HG02981 (cell line): ENCODE data around the gene COL20A1.

Source experiments
- ATAC-seq: cut with Tn5 transposase; IDR thresholded peaks from one replicate; pipeline ENCODE4 v1.9.1; 2021; ENCODE audit warnings: mild to moderate bottlenecking, moderate library complexity; ENCODE audit not compliant: unreplicated experiment

The COL20A1 gene

DNA sequence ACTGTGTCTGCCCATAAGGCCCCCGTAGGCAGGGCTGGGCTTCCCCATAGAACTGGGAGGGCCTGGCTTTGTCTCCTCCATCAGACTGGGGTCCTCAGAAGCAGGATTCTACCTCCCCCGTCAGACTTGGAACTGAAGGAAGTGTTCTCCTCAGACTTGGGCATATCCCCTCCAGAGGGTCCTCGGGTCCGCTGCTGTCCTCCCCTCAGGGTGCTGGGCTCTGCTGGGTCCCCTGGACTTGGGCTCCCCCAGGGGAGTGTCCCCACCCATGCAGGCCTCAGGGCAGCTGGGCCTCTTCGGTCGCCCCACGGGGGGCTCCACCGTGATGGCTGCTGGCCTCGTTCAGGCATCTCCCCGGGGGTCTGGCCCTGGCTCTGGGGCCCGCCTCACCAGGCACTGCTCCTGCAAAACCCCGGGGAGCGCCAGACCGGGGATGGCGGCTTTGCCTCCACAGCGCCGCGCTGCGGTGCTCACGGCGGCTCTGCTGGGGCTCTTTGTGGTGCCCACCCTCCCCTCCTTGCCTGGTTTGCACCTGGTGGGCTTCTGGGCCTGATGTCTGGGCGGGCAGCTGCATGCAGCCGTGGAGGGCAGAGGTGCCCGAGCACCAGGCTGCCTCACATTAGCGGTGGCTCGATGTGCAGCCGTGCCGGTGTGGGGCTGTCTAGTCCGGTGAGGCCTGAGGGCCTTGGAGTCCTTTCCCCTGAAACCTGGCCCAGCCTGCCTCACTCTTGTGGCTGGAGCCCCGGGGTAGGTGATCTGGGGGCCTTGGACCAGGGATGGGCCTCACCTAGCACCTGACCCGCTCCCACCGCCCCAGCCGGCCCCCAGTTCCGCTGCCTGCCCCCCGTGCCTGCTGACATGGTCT, 13.9 kb downstream of the COL20A1 start:
- no peak for ATAC-seq

- ATAC-seq: no peak
Observed at GRCh38 chr20:63307538-63308217, 14.7 kb downstream of the COL20A1 start.

DNA sequence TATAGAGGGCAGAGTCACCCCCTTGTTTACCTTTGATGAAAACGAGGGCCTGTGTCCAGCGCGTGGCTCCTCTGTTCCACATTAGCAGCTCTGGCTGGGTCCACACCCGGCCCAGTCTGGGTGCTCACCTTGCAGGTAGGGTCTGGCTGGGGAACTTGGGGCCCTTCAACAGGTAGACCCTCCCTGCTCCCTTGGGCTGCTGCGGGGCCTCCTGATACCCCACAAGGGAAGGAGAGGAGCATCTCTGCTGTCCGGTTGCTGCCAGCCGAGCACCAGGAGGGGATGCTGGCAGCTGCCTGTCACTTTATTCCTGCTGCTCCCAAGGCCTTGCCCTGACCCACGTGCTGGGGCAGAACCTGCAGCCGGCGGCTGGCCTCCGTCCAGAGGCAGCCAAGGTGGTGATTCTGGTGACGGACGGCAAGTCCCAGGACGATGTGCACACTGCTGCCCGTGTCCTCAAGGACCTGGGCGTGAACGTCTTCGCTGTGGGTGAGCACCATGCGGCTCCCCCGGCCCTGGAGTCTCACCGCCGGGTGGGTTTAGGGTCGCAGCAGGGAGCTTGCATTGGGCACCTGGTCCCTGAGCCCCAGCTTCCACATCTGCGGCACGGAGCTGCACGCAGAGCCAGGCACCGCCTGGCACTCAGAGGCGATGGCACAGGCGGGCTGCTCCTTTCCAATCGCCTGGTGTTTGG, 15.4 kb downstream of the COL20A1 start:
- no peak for ATAC-seq

DNA sequence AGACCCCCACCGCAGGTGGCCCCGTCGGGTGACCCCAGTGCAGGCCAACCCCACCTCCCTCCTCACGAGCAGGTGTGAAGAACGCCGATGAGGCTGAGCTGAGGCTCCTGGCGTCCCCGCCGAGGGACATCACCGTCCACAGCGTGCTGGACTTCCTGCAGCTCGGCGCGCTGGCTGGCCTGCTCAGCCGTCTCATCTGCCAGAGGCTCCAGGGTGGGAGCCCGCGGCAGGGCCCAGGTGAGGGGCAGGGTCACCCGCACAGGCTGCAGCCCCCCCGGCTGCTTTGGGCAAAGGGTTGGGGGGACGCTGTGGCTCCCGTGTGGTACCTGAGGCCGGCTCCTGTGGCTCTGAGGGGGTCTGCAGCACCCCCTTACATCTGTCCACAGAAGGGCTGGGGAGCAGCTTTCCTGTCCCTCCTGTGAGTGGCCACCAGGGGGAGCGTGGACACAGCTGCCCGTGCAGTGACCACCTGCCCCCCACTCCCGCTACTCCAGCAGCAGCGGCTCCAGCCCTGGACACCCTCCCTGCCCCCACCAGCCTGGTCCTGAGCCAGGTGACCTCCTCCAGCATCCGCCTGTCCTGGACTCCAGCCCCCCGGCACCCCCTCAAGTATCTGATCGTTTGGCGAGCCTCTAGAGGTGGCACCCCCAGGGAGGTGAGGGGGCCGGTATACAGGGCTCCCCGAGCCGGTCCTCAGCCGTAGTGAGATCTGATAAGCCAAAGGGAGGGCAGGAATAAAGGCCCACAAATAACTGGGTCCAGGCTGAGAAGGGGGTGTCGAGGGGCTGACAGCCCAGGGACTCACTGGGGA, 16.5 kb downstream of the COL20A1 start:
- ATAC-seq: no peak

GRCh38 chr20:63310265-63310991, 17.4 kb downstream of the COL20A1 start:
- no peak for ATAC-seq

DNA sequence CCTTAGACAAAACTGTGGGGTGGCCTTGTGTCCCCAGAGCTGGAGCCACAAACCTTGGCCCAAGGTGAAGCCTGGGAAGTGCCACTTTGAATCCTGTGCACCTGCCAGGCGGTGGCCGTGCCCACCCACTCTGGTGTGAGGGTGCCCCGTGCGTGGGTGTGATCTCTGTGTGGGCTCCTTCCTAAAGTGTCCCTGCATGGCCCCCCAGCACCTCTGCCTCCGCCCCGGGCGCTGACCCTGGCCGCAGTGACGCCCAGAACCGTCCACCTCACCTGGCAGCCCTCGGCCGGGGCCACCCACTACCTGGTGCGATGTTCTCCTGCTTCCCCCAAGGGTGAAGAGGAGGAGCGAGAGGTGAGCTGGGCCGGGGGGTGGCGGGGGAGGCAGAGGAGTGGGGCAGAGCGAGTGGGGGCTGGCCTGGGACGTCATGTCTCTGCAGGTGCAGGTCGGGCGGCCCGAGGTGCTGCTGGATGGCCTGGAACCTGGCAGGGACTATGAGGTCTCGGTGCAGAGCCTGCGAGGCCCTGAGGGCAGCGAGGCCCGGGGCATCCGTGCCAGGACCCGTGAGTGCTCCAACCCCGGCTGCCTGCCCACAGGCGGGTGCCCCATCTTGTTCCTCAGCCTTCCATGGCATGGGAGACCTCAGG, 18.3 kb downstream of the COL20A1 start:
- ATAC-seq: no peak

DNA sequence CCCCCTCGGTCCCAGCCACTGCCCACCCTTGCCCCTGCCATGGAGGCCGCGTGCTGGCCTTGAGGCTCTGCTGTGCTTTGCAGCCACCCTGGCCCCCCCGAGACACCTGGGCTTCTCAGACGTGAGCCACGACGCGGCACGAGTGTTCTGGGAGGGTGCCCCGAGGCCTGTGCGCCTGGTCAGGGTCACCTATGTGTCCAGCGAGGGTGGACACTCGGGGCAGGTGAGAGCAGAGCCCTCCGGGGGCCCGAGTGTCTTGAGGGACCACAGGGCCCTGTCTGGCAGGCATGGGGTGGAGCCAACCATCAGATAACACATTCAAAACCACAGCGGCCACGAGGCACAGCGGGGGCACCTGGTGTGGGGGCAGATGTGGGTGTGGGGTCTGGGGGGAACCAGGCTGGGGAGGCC, 18.9 kb downstream of the COL20A1 start:
- ATAC-seq: no peak

DNA sequence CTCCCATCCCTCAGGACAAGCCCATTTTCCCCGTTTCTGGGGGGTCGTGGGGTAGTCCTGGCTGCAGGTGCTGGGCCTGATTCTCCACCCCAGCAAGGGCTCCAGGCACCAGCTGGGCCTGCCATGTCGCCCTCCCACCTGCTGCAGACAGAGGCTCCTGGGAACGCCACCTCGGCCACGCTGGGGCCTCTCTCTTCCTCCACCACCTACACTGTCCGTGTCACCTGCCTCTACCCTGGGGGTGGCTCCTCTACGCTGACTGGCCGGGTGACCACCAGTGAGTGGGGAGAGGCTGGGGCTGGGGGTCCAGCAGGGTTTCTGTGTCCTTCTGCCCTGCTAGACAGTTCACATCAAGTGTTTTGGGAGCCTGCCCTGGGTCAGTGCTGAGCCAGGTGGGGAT, 19.3 kb downstream of the COL20A1 start:
- no peak for ATAC-seq

DNA sequence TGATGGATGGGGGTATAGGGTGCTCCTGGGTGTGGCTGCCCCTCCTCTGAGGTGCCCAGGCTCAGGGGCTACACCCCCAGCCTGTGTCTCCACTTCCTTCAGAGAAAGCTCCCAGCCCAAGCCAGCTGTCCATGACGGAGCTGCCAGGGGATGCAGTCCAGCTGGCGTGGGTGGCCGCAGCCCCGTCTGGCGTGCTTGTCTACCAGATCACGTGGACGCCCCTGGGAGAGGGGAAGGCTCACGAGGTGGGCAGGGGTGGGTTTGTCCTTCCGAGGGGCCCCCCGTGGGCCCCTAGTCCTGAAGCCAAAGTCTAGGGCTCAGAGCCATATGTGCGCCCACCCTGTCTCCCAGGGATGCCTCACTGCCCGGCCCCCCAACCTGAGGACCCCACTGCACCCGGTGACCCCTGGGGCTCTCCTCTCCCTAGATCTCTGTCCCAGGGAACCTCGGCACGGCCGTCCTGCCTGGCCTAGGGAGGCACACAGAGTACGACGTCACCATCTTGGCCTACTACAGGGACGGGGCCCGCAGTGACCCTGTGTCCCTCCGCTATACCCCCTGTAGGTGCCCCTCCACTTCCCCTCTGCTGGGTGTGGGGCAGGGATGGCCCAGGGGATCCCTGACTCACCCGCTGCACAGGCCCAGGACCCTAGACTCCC, 19.8 kb downstream of the COL20A1 start:
- ATAC-seq: no peak

DNA sequence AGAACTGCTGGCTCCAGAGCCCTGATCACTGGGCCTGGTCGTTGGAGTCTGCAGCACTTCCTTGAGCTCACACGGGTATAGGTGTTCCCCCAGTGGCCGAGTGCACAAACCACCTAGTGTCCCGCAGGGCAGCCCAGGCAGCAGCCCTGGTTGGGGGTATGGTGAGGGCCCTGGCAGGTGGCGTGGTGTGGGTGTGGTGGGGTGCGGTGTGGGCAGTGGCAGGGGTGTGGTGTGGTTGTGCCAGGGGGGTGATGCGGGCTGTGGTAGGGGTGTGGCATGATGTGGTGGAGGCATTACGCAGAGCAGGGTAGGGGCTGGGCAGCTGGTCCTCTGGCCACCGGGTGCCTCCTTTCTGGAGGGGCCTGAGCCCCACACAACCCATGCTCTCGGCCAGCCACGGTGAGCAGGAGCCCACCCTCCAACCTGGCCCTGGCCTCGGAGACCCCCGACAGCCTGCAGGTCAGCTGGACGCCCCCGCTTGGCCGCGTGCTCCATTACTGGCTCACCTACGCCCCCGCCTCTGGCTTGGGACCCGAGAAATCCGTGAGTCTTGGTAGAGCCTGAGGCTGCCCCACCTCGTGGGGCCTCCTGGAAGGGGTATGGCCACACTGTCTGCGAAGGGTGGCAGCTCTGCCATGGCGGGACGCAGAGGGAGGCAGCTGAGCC, 20.5 kb downstream of the COL20A1 start:
- no peak for ATAC-seq

DNA sequence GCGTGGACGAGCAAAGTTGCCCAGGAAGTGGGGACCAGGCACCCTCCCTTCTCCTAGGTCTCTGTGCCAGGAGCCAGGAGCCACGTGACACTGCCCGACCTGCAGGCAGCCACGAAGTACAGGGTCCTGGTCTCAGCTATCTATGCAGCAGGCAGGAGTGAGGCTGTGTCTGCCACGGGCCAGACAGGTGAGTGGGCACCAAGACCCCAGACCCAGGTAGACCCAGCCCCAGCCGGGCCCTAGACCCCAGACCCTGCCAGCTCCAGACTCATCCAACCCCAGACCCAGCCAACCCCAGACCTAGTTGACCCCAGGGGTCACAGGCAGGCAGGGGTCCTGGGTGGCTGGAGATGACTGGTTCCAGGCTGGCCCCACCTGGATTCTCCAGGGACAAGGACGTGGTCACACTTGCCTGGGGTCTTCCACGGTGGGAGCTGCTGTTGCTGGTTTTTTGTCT, 21.1 kb downstream of the COL20A1 start:
- no peak for ATAC-seq

GRCh38 chr20:63314566-63315239, 21.7 kb downstream of the COL20A1 start:
- ATAC-seq: no peak

DNA sequence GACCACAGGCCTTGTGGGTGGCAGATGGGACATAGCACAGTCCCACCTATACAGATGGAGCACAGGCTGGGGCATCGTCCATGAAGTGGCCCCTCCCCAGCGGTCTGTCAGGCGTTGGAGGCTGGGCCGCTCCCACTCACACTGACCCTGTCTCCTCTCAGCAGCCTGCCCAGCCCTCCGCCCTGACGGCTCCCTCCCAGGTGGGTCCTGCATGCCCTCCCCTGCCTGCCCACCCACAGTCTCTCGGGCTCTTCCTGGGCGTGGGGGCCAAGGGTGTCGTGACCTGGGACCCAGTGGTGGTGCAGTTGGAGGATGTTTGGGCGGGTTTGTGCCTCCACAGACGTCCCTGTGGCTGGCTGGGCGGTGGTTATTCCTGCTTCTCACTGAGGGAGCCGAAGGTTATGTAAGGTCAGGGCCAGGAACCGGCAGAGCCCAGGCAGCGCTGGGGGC, 22.3 kb downstream of the COL20A1 start:
- no peak for ATAC-seq

- no peak for ATAC-seq
Observed at GRCh38 chr20:63315731-63316491, 22.9 kb downstream of the COL20A1 start.

DNA sequence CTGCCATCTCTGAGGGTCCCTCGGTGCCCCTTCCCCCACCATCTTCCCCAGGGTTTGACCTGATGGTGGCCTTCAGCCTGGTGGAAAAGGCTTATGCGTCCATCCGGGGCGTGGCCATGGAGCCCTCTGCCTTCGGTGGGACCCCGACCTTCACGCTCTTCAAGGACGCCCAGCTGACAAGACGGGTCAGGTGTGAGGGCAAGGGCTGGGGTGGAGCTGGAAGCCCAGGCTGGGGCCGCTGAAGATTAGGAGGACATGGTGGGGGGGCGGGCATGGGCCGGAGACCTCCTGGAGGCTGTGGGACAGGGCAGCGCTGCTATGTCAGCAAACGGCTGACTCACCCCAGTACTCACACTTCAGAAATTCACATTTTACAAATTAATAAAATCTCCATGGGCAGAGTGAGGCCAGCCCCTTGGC, 23.5 kb downstream of the COL20A1 start:
- no peak for ATAC-seq

GRCh38 chr20:63317061-63317460, 24.1 kb downstream of the COL20A1 start:
- no peak for ATAC-seq

- no peak for ATAC-seq
Observed at GRCh38 chr20:63317601-63318291, 24.8 kb downstream of the COL20A1 start.
